NOMO-1 treated with DMSO at 0.1 percent for 48 hours (cell line): ENCODE data around the gene GCGR.

Source experiments
- DNase-seq: peaks from one replicate; lab custom pipeline; 2025; ENCODE audit not compliant: unreplicated experiment; lab: John Stamatoyannopoulos, UW

Gene GCGR

GRCh38 chr17:81803728-81804558 lies at the start of gene GCGR:
Gene GCGR, plus strand, starts transcription at chr17:81804150. Its CDS starts 4,869 bp downstream, at chr17:81809019.
- no peak for DNase-seq

GRCh38 chr17:81792675-81793615 lies 11.0 kb upstream of the GCGR start:
- DNase-seq: no peak

- DNase-seq: no peak
Measured at GRCh38 chr17:81794074-81794476, 9.9 kb upstream of the GCGR start.

- peak; percentile 34 for DNase-seq
Measured at GRCh38 chr17:81794509-81794908, 9.4 kb upstream of the GCGR start.

GRCh38 chr17:81801327-81801726 lies 2.6 kb upstream of the GCGR start:
- DNase-seq: no peak

- no peak for DNase-seq
Measured at GRCh38 chr17:81802048-81802758, 1.7 kb upstream of the GCGR start.

- DNase-seq: no peak
Measured at GRCh38 chr17:81802856-81803643, 900 bp upstream of the GCGR start.

- DNase-seq: no peak
Measured at GRCh38 chr17:81804559-81805399, 829 bp downstream of the GCGR start.

GRCh38 chr17:81805707-81806460 lies 1.9 kb downstream of the GCGR start:
- no peak for DNase-seq

GRCh38 chr17:81806461-81807209 lies 2.7 kb downstream of the GCGR start:
- no peak for DNase-seq

- no peak for DNase-seq
Measured at GRCh38 chr17:81807210-81807719, 3.3 kb downstream of the GCGR start.

GRCh38 chr17:81807839-81808238 lies 3.9 kb downstream of the GCGR start:
- no peak for DNase-seq

- DNase-seq: no peak
Measured at GRCh38 chr17:81808778-81809555, 5.0 kb downstream of the GCGR start.

GRCh38 chr17:81809556-81809998 lies 5.6 kb downstream of the GCGR start:
- DNase-seq: no peak

- no peak for DNase-seq
Measured at GRCh38 chr17:81810476-81810875, 6.5 kb downstream of the GCGR start.

GRCh38 chr17:81810892-81811704 lies 7.1 kb downstream of the GCGR start:
- no peak for DNase-seq
